Stimulated activated naive CD8-positive, alpha-beta T cell treated with anti-CD3 and anti-CD28 coated beads, Interleukin-15, Interleukin-2, amounts not matched to agents 100 ng/mL and 50 ng/mL, for 24 hours (primary cell): ENCODE data around the gene LGALS14.
"Not testable (repeated sequence)": the region's sequence is repeated elsewhere in the genome, so short reads cannot be mapped to it uniquely, and the experiment has no call there.

ENCODE experiments used
- H3K27ac Mint-ChIP-seq: one replicate; pipeline ENCODE4 v1.8.0; 2021; ENCODE audit warnings: mild to moderate bottlenecking, mixed read lengths
- H3K27me3 Mint-ChIP-seq: one replicate; pipeline ENCODE4 v1.8.0; 2021; ENCODE audit warnings: mixed read lengths
- H3K36me3 Mint-ChIP-seq: one replicate; pipeline ENCODE4 v1.8.0; 2021; ENCODE audit warnings: low read depth, mixed read lengths
- H3K4me1 Mint-ChIP-seq: one replicate; pipeline ENCODE4 v1.8.0; 2021; ENCODE audit warnings: low read depth, mixed read lengths
- H3K4me3 Mint-ChIP-seq: one replicate; pipeline ENCODE4 v1.8.0; 2021; ENCODE audit warnings: mild to moderate bottlenecking, mixed read lengths
- H3K9me3 Mint-ChIP-seq: one replicate; pipeline ENCODE4 v1.8.0; 2021; ENCODE audit warnings: mixed read lengths

Gene LGALS14, protein sequence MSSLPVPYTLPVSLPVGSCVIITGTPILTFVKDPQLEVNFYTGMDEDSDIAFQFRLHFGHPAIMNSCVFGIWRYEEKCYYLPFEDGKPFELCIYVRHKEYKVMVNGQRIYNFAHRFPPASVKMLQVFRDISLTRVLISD

GRCh38 chr19:39704181-39705044, at the start of gene LGALS14:
TSS of gene LGALS14 (plus strand) at chr19:39704481. CDS start at chr19:39704529, 48 bp downstream.
- no peak within 1 kb of the TSS for H3K27ac Mint-ChIP-seq
- H3K27me3 Mint-ChIP-seq: peaks cover 13% of the 10 kb centered on the region

GRCh38 chr19:39655613-39656012, 48.7 kb upstream of the LGALS14 start, which contains the start of gene LGALS16:
TSS of gene LGALS16 (plus strand) at chr19:39655913. CDS start at chr19:39655962, 49 bp downstream.
- H3K9me3 Mint-ChIP-seq: no peaks in the 10 kb centered on the region
- H3K4me3 Mint-ChIP-seq: no peak within 1 kb of the TSS
- H3K27ac Mint-ChIP-seq: no peak within 1 kb of the TSS
- no peaks in the 10 kb centered on the region for H3K4me1 Mint-ChIP-seq
- no peaks in the 10 kb centered on the region for H3K36me3 Mint-ChIP-seq
- H3K27me3 Mint-ChIP-seq: peaks cover 30% of the 10 kb centered on the region

More at GRCh38 chr19:39704181-39705044, at the start of gene LGALS14:
- Mint-ChIP-seq H3K4me1 (peaks cover 27% of the 10 kb centered on the region), H3K36me3 (no peaks in the 10 kb centered on the region), H3K9me3 (no peaks in the 10 kb centered on the region), H3K4me3 (no peak within 1 kb of the TSS)

DNA sequence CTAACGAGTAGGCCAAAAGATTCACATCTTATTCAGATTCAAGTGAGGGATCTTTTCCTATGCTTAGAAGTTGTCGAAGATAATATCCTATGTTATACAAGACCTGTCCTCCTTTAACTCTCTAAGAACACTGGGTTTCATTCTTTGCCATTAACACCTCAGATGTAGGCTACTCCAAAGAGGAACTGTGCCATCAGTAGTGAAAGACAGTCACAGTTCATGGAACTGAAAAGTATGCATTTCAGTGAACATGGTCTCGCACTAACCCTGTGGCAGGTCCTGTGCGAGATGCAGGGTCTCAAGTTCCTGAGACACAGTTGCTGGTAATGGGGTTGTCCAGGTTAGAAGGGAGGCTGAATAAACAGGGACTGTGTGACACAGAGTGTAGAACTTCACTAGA, 44.5 kb upstream of the LGALS14 start:
- Mint-ChIP-seq H3K4me3 (no peak overlapping the region), H3K4me1 (no peaks in the 10 kb centered on the region), H3K36me3 (no peaks in the 10 kb centered on the region), H3K27ac (no peak overlapping the region), H3K9me3 (no peaks in the 10 kb centered on the region), H3K27me3 (peaks cover 8% of the 10 kb centered on the region)

GRCh38 chr19:39660661-39661060, 43.6 kb upstream of the LGALS14 start:
- no peaks in the 10 kb centered on the region for H3K36me3 Mint-ChIP-seq
- H3K27me3 Mint-ChIP-seq: peaks cover 15% of the 10 kb centered on the region
- H3K4me3 Mint-ChIP-seq: no peak overlapping the region
- H3K4me1 Mint-ChIP-seq: no peaks in the 10 kb centered on the region
- H3K27ac Mint-ChIP-seq: no peak overlapping the region
- H3K9me3 Mint-ChIP-seq: peaks cover 2% of the 10 kb centered on the region

GRCh38 chr19:39661565-39661964, 42.7 kb upstream of the LGALS14 start:
- Mint-ChIP-seq H3K36me3 (no peaks in the 10 kb centered on the region), H3K27me3 (peaks cover 21% of the 10 kb centered on the region), H3K9me3 (peaks cover 3% of the 10 kb centered on the region), H3K27ac (no peak overlapping the region), H3K4me3 (no peak overlapping the region), H3K4me1 (no peaks in the 10 kb centered on the region)

DNA sequence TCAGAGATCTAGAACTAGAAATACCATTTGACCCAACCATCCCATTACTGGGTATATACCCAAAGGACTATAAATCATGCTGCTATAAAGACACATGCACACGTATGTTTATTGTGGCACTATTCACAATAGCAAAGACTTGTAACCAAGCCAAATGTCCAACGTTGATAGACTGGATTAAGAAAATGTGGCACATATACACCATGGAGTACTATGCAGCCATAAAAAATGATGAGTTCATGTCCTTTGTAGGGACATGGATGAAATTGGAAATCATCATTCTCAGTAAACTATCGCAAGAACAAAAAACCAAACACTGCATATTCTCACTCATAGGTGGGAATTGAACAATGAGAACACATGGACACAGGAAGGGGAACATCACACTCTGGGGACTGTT, 34.4 kb upstream of the LGALS14 start:
- not testable (repeated sequence) for H3K36me3 Mint-ChIP-seq, H3K4me1 Mint-ChIP-seq, H3K27ac Mint-ChIP-seq, H3K4me3 Mint-ChIP-seq, H3K9me3 Mint-ChIP-seq
- H3K27me3 Mint-ChIP-seq: peaks cover 37% of the 10 kb centered on the region

- Mint-ChIP-seq H3K27ac (no peak overlapping the region), H3K36me3 (no peaks in the 10 kb centered on the region), H3K27me3 (peaks cover 35% of the 10 kb centered on the region), H3K4me3 (no peak overlapping the region), H3K9me3 (no peaks in the 10 kb centered on the region), H3K4me1 (peaks cover 15% of the 10 kb centered on the region)
Measured at GRCh38 chr19:39670998-39671397, 33.3 kb upstream of the LGALS14 start.

DNA sequence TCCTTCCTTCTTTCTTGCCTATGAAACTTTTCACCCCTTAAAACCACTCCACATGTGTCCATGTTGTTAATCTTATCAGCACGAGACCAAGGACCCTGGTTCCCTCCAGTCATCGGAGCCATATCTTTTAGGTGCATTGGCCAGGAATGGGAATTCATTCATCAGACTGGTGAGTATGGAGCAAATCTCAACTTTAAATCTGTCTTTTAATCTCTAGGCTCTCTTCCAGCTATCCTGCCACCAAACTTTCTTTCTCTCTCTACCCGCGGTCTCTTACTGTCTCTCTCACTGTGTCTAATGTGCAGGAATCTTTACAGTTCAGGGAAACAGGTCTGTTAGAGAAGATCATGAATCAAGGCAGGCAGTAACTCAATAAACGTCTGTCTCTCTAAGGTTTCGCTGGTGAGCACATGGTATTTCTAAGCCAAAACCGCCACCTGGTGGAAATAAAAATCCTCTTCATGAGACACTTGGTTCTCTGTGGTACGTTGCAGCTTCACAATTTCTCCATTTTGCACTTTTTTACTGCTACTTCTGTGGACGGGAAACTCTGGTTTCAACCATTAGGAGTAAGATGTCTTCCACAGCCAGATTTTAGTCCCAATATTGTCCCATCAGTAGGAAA, 32.4 kb upstream of the LGALS14 start:
- Mint-ChIP-seq H3K36me3 (no peaks in the 10 kb centered on the region), H3K27me3 (peaks cover 31% of the 10 kb centered on the region), H3K4me1 (peaks cover 18% of the 10 kb centered on the region), H3K27ac (no peak overlapping the region), H3K4me3 (no peak overlapping the region), H3K9me3 (no peaks in the 10 kb centered on the region)

DNA sequence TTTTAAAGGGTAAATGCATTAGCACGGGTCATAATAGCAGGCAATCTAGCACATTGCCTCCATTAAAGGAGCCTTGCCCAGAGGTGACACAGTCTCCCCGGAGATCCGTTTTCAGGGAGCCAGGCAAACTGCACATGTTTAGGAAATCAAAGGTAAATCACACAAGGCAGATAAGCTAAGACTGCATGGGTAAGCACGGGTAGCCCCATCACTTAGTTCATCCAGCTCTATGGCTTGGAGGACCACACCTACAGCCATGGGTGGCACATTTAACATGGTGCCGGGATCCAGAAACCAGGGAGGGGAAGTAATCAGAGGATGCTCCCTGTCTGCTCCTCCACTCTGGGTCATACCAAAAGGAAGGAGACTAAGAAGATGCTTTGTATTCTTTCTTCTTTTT, 31.8 kb upstream of the LGALS14 start:
- H3K9me3 Mint-ChIP-seq: no peaks in the 10 kb centered on the region
- no peak overlapping the region for H3K4me3 Mint-ChIP-seq
- peaks cover 25% of the 10 kb centered on the region for H3K27me3 Mint-ChIP-seq
- no peak overlapping the region for H3K27ac Mint-ChIP-seq
- peaks cover 18% of the 10 kb centered on the region for H3K4me1 Mint-ChIP-seq
- no peaks in the 10 kb centered on the region for H3K36me3 Mint-ChIP-seq

- not testable (repeated sequence) for H3K36me3 Mint-ChIP-seq, H3K4me3 Mint-ChIP-seq, H3K27ac Mint-ChIP-seq, H3K9me3 Mint-ChIP-seq
- Mint-ChIP-seq H3K27me3 (peaks cover 23% of the 10 kb centered on the region), H3K4me1 (peaks cover 27% of the 10 kb centered on the region)
Measured at GRCh38 chr19:39673862-39674261, 30.4 kb upstream of the LGALS14 start.

DNA sequence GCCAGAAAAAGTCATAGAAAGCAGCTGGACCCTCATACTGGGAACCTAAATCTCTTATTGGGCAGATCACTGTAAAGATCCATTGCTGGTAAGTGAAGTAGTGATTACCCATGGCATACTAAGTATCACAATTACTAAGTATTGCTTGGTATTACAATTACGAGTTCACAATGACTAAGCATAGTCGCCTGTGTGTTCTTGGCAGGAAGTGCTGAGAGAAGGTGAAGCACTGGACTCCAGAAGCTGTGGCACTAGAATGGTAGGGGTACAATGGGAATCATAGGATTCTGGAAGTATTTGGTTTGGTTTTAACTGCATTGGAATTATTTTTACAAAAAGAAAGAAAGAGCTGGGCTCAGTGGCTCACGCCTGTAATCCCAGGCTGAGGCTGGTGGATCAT, 28.3 kb upstream of the LGALS14 start:
- Mint-ChIP-seq H3K27ac (peak overlapping the region; percentile 32), H3K36me3 (no peaks in the 10 kb centered on the region), H3K4me1 (peaks cover 40% of the 10 kb centered on the region), H3K27me3 (peaks cover 19% of the 10 kb centered on the region), H3K4me3 (no peak overlapping the region), H3K9me3 (no peaks in the 10 kb centered on the region)

DNA sequence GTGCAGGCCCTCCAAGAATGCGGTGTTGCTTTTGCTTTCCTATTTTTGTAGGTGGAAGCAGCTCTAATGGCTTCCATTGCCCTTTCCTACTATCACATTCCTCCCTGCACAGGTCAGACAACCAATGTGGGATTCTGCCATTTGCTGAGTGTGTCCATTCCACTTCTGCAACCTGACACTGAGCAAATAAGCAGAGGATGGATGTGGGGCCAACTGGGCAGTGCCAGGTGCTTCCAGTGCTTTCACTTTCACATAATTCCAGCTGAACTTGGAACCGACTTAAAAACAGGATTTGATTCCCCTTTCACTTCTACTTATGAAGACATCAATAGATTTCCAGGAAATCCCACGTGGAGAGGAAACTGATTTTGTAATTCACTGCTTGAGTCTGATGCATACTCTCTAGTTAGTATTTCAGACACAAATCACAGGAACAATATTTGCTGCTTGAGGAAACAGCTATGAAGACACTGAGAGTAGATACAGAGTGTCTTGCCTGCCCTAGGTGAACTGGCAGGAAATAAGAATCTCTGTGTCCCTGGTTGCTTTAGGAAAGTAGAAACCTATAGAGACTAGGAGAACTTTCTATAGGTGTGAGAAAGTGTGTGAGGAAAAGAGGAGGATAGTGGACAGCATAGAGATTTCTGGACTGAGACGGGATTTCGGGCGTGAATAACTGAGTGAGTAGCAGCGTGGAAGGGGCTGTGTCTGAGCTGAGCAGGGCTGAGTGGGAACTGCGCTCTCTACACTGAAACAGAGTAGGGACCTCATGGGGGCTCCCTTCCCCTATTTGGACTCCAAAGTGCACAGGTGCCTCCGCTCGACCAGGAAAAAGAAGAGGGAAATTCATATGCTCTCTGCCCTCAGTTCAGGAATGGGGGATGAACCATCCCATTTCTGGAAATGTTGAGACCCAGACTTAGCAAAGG, 26.1 kb upstream of the LGALS14 start:
- Mint-ChIP-seq H3K27me3 (peaks cover 10% of the 10 kb centered on the region), H3K4me3 (no peak overlapping the region), H3K36me3 (no peaks in the 10 kb centered on the region), H3K27ac (no peak overlapping the region), H3K4me1 (peaks cover 33% of the 10 kb centered on the region), H3K9me3 (no peaks in the 10 kb centered on the region)

GRCh38 chr19:39679056-39679790, 25.1 kb upstream of the LGALS14 start:
- peak overlapping the region; percentile 36 for H3K4me3 Mint-ChIP-seq
- peak overlapping the region; percentile 20 for H3K27ac Mint-ChIP-seq
- H3K36me3 Mint-ChIP-seq: no peaks in the 10 kb centered on the region
- peaks cover 13% of the 10 kb centered on the region for H3K27me3 Mint-ChIP-seq
- peaks cover 33% of the 10 kb centered on the region for H3K4me1 Mint-ChIP-seq
- H3K9me3 Mint-ChIP-seq: no peaks in the 10 kb centered on the region

- Mint-ChIP-seq H3K4me3 (peak overlapping the region; percentile 36), H3K4me1 (peaks cover 33% of the 10 kb centered on the region), H3K9me3 (no peaks in the 10 kb centered on the region), H3K27me3 (peaks cover 14% of the 10 kb centered on the region), H3K27ac (peak overlapping the region; percentile 20), H3K36me3 (no peaks in the 10 kb centered on the region)
Measured at GRCh38 chr19:39679791-39680168, 24.5 kb upstream of the LGALS14 start.
